Choroid plexus epithelial cell (primary cell): ENCODE results near the gene LYPLA2.

Experiments used
- DNase-seq: peaks from one replicate; pipeline ENCODE4 v3.0.0-alpha.2; 2010; ENCODE audit warnings: low read depth
- H3K4me3 ChIP-seq: 2 replicates; pipeline ENCODE4 v1.5.1; 2011; ENCODE audit warnings: low read depth, mild to moderate bottlenecking, control low read depth, low read length, moderate library complexity
- CTCF ChIP-seq: conservative IDR thresholded peaks from 2 replicates; pipeline ENCODE4 v1.5.1; 2011; ENCODE audit warnings: low read depth, mild to moderate bottlenecking, control low read depth, inconsistent platforms, low read length, moderate library complexity

Gene LYPLA2

GRCh38 chr1:23751050-23751814 lies 39.7 kb upstream of the LYPLA2 start:
- DNase-seq: peak; percentile 80
- no peak overlapping the region for H3K4me3 ChIP-seq
- peak; percentile 84 for TF ChIP-seq CTCF

DNA sequence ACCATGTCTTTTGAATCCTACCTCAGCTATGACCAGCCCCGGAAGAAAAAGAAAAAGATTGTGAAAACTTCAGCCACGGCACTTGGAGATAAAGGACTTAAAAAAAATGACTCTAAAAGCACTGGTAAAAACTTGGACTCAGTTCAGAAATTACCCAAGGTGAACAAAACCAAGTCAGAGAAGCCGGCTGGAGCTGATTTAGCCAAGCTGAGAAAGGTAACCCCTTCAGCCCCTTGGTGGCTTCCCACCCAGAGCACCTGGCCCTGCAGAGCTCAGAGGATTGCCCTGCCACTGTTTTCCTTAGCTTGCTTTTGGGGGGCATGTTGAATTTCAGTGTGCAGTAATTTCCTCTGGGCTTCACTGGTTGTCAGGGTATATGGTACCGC lies 39.1 kb upstream of the LYPLA2 start:
- no peak overlapping the region for H3K4me3 ChIP-seq
- DNase-seq: no peak
- no peak for TF ChIP-seq CTCF

- DNase-seq: no peak
- no peak overlapping the region for H3K4me3 ChIP-seq
- TF ChIP-seq CTCF: no peak
Measured at GRCh38 chr1:23752909-23753308, 38.0 kb upstream of the LYPLA2 start.

DNA sequence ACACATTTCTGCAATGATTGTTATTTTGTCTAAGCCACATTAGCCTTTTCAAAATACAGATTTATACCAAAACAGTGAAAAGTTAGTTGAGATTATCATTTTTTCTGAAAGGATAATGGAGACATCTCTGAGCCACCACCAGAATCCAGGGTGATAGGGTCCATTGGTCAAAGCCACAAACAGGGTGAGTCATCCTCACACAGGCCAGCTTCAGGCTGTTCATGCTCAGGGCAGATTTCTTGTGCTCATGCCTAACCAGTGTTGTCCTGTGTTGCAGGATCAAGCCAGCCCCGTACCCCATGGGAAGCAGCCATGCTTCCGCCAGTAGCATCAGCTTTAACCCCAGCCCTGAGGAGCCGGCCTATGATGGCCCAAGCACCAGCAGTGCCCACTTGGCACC lies 34.3 kb upstream of the LYPLA2 start:
- DNase-seq: peak; percentile 88
- TF ChIP-seq CTCF: no peak
- H3K4me3 ChIP-seq: no peak overlapping the region

GRCh38 chr1:23757812-23758211 lies 33.1 kb upstream of the LYPLA2 start:
- TF ChIP-seq CTCF: no peak
- no peak for DNase-seq
- no peak overlapping the region for H3K4me3 ChIP-seq

- H3K4me3 ChIP-seq: no peak overlapping the region
- no peak for TF ChIP-seq CTCF
- DNase-seq: peak; percentile 63
Measured at GRCh38 chr1:23759277-23759676, 31.7 kb upstream of the LYPLA2 start.

GRCh38 chr1:23763041-23763577 lies 27.8 kb upstream of the LYPLA2 start:
- no peak for TF ChIP-seq CTCF
- no peak overlapping the region for H3K4me3 ChIP-seq
- DNase-seq: no peak
